Mesothelial cell of epicardium (in vitro differentiated cells): ENCODE data around the gene TRPM7. TPM values are rescaled to one million over a fixed set of nuclear protein-coding genes. Genes with fewer than 3 reads are reported as not detected.

Experiments
- DNase-seq, 2 experiments: peaks; one replicate each; pipeline ENCODE4 v3.0.0; 2021; ENCODE audit warnings: low spot score in 2 of 2; ENCODE audit not compliant: unreplicated experiment in 2 of 2
- H3K27ac Mint-ChIP-seq: 2 replicates; pipeline ENCODE4 v1.8.0; 2021; ENCODE audit warnings: mixed read lengths
- H3K27me3 Mint-ChIP-seq: 2 replicates; pipeline ENCODE4 v1.8.0; 2021; ENCODE audit warnings: low read depth, mixed read lengths
- H3K36me3 Mint-ChIP-seq: 2 replicates; pipeline ENCODE4 v1.8.0; 2021; ENCODE audit warnings: mixed read lengths
- H3K4me1 Mint-ChIP-seq: 2 replicates; pipeline ENCODE4 v1.8.0; 2021; ENCODE audit warnings: mixed read lengths
- H3K4me3 Mint-ChIP-seq: 2 replicates; pipeline ENCODE4 v1.8.0; 2021; ENCODE audit warnings: mild to moderate bottlenecking, moderate library complexity, mixed read lengths
- H3K9me3 Mint-ChIP-seq: 2 replicates; pipeline ENCODE4 v1.8.0; 2021; ENCODE audit warnings: mixed read lengths
- total RNA-seq: library from RNA; stranded (reverse); gene quantifications from 3 replicates; pipeline ENCODE4 v1.2.1, GENCODE V29; 2021
- TF ChIP-seq, protein P1 (sequence below): fragments of 200-600 bp; sonication (generic); IDR thresholded peaks from one replicate; pipeline ENCODE4 v1.5.0; 2021; ENCODE audit warnings: antibody characterized with exemption; ENCODE audit not compliant: unreplicated experiment

TRPM7 gene
- total RNA-seq, 1 donor from 2014 or later = 50.4 TPM

DNA sequence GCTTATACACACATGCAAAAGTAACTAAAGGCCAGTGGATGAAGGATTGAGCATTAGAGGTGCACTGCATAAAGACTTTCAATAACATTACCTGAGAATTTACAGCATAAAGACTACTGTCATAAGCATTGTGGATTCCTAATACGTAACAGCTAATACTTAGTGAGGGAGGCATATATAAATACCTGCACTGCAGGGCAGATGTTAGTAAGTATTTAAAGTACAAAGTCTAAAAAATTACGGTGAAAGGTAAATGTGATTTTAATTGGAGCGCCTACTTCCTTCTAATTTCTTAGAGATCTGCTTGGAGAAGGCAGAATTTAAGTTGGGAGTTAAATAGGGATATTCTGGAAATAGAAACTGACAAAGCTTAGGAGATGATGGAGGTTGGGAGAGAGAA lies 25.4 kb upstream of the TRPM7 start:
- H3K4me3 Mint-ChIP-seq = no peak overlapping the region
- TF ChIP-seq, protein P1, sequence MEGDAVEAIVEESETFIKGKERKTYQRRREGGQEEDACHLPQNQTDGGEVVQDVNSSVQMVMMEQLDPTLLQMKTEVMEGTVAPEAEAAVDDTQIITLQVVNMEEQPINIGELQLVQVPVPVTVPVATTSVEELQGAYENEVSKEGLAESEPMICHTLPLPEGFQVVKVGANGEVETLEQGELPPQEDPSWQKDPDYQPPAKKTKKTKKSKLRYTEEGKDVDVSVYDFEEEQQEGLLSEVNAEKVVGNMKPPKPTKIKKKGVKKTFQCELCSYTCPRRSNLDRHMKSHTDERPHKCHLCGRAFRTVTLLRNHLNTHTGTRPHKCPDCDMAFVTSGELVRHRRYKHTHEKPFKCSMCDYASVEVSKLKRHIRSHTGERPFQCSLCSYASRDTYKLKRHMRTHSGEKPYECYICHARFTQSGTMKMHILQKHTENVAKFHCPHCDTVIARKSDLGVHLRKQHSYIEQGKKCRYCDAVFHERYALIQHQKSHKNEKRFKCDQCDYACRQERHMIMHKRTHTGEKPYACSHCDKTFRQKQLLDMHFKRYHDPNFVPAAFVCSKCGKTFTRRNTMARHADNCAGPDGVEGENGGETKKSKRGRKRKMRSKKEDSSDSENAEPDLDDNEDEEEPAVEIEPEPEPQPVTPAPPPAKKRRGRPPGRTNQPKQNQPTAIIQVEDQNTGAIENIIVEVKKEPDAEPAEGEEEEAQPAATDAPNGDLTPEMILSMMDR = no peak
- H3K36me3 Mint-ChIP-seq = peaks cover 15% of the 10 kb centered on the region
- H3K27me3 Mint-ChIP-seq = no peaks in the 10 kb centered on the region
- no peaks in the 10 kb centered on the region for H3K9me3 Mint-ChIP-seq
- H3K4me1 Mint-ChIP-seq = no peaks in the 10 kb centered on the region
- DNase-seq = no peak
- H3K27ac Mint-ChIP-seq = no peak overlapping the region

DNA sequence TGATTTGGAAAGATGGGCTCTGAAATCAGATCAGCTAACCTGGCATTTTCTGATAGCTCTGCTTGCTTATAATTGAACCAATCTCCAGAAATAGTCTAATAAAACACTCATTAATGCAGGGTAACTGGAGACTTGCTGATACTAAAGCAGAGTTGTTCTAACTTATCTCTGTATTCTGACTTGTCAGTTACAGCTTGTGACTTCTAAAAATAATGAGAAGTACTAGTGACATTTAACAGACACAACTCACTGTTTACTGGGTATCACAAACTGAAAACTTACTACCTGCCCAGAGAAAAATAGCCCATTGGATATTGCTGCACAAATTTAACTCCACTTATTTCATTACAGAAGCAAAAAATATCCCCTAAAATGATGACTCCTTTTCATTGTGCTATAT lies 24.0 kb upstream of the TRPM7 start:
- no peaks in the 10 kb centered on the region for H3K9me3 Mint-ChIP-seq
- H3K27me3 Mint-ChIP-seq = no peaks in the 10 kb centered on the region
- peaks cover 14% of the 10 kb centered on the region for H3K36me3 Mint-ChIP-seq
- H3K4me1 Mint-ChIP-seq = no peaks in the 10 kb centered on the region
- H3K27ac Mint-ChIP-seq = no peak overlapping the region
- TF ChIP-seq, protein P1 = no peak
- DNase-seq = no peak
- H3K4me3 Mint-ChIP-seq = no peak overlapping the region

DNA sequence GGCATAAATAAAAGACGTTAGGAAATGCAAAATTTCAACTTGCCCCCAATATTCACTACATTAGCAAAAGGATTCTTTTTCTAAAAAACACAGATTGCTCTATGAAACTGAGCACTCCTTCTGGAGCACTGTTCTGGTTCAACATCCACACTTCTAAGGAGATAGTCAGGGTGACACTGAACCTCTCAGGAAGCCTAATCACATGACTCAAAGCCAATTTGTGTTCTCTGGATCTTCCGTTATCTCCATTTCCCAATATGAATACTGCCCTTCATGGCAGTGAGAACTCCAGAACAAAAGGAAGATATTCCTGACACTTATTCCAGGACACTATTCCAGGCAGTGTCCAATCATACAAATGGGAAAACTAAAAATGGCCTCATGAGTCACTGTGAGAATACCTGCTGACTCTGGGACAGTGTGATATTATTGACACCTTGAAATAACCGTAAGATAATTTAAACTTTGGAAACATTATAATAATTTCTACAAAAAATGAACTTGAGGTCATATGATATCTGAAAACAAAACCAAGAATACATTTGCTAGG lies 21.4 kb upstream of the TRPM7 start:
- Mint-ChIP-seq H3K36me3 (peaks cover 12% of the 10 kb centered on the region), H3K27ac (no peak overlapping the region), H3K4me1 (no peaks in the 10 kb centered on the region), H3K9me3 (no peaks in the 10 kb centered on the region), H3K4me3 (no peak overlapping the region), H3K27me3 (no peaks in the 10 kb centered on the region)
- no peak for DNase-seq
- TF ChIP-seq, protein P1 = no peak

DNA sequence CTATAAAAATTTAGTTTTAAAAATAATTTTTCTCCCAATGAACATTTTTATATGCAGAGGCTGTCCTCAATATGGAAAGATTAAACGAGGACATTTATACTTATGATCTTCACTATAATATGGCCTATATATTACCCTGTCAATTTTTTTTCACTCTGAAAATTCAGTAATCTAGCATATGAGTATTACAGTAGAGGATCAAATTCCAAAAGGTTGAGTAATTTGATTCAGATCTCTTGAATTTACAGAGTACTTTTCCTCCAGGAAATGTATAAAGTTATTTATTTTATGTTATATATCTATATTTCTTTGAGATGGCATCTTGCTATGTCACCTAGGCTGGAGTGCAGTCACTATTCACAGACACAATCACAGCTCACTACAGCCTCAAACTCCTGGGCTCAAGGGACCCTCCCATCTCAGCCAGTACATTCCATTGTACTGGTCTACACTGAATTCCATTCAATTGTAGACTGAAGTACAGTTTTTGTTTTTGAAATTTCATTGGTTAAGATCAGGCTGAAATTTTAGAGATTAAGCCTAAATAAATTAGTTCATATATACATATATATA lies 16.3 kb upstream of the TRPM7 start:
- TF ChIP-seq, protein P1 = no peak
- H3K27me3 Mint-ChIP-seq = no peaks in the 10 kb centered on the region
- no peak overlapping the region for H3K4me3 Mint-ChIP-seq
- no peak overlapping the region for H3K27ac Mint-ChIP-seq
- H3K4me1 Mint-ChIP-seq = peaks cover 2% of the 10 kb centered on the region
- H3K36me3 Mint-ChIP-seq = peaks cover 9% of the 10 kb centered on the region
- no peaks in the 10 kb centered on the region for H3K9me3 Mint-ChIP-seq
- DNase-seq = no peak

DNA sequence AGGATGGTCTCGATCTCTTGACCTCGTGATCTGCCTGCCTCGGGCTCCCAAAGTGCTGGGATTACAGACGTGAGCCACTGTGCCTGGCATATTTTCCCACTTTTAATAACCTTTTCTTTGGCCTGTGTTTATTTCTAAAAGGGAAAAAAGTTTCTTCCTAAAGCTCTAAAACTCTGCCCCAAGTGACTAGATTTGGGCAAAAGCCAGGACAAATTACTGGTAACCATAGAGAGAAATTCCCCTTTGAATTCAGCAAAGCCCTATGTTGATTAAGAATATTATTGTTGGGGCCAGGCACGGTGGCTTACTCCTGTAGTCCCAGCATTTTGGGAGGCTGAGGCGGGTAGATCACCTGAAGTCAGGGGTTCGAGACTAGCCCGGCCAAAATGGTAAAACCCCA lies 11.5 kb upstream of the TRPM7 start:
- Mint-ChIP-seq H3K4me1 (peaks cover 10% of the 10 kb centered on the region), H3K27me3 (no peaks in the 10 kb centered on the region), H3K9me3 (no peaks in the 10 kb centered on the region), H3K27ac (no peak overlapping the region), H3K36me3 (peaks cover 2% of the 10 kb centered on the region), H3K4me3 (no peak overlapping the region)
- TF ChIP-seq, protein P1 = no peak
- DNase-seq = no peak
